ENCODE results near the gene SKAP1.

GRCh38 chr17:48311324-48311723, 118.7 kb downstream of the SKAP1 start:
- no peak for TF ChIP-seq CTCF (IDR thresholded peaks at IDR 0.05)
- no peak for TF ChIP-seq POLR2AphosphoS5 (IDR thresholded peaks at IDR 0.05)
- TF ChIP-seq POLR2A (IDR thresholded peaks at IDR 0.05): no peak
- TF ChIP-seq EP300 (IDR thresholded peaks at IDR 0.05): no peak

Data from upper lobe of left lung (tissue), 4 donors.